ENCODE measurements around the gene HNRNPU. TPM values are rescaled to one million over a fixed set of nuclear protein-coding genes. Genes with fewer than 3 reads are reported as not detected.

The HNRNPU gene
- total and polyA plus RNA-seq, 2 experiments from 2014 or later, result 298 to 316 TPM

DNA sequence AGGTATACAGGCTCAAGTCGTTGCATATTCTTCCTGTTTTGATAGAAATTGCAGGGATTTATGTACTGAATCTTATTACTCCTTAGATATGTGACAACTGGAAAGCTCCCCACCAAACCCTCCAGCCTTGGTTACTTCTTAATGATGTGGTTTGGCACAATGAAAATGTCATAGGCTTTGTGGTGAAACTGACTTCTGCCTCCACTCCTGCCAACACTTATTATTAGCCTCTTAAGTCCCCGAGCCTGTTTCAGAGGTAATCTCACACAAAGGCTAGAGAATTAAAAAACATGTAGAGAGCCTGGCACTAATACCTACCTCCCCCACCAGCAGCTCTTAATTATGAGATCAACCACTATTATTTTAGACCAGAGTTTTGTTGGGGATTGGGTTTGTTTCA lies 24.7 kb downstream of the HNRNPU start:
- Histone ChIP-seq H3K9me2 (replicated peaks; ENCODE audit: insufficient read depth) (no peaks in the 10 kb centered on the region), H4K20me1 (ENCODE audit: insufficient read depth, poor library complexity, severe bottlenecking) (peaks cover 3% of the 10 kb centered on the region), H3K36me3 (replicated peaks; ENCODE audit: insufficient read depth, low read depth) (no peaks in the 10 kb centered on the region), H3K79me2 (peaks cover 74% of the 10 kb centered on the region), H3K4me2 (no peak overlapping the region), H3K27ac (peak overlapping the region; percentile 13), H3K4me1 (ENCODE audit: insufficient read depth) (peaks cover 20% of the 10 kb centered on the region), H3K4me3 (no peak overlapping the region), H2AFZ (no peak overlapping the region), H3K9me3 (ENCODE audit: low read depth) (no peaks in the 10 kb centered on the region), H3K27me3 (no peaks in the 10 kb centered on the region)
- no peak for DNase-seq (ENCODE audit: low spot score)
- TF ChIP-seq, protein P1, sequence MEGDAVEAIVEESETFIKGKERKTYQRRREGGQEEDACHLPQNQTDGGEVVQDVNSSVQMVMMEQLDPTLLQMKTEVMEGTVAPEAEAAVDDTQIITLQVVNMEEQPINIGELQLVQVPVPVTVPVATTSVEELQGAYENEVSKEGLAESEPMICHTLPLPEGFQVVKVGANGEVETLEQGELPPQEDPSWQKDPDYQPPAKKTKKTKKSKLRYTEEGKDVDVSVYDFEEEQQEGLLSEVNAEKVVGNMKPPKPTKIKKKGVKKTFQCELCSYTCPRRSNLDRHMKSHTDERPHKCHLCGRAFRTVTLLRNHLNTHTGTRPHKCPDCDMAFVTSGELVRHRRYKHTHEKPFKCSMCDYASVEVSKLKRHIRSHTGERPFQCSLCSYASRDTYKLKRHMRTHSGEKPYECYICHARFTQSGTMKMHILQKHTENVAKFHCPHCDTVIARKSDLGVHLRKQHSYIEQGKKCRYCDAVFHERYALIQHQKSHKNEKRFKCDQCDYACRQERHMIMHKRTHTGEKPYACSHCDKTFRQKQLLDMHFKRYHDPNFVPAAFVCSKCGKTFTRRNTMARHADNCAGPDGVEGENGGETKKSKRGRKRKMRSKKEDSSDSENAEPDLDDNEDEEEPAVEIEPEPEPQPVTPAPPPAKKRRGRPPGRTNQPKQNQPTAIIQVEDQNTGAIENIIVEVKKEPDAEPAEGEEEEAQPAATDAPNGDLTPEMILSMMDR (IDR thresholded peaks at IDR 0.05; ENCODE audit: poor library complexity), result no peak
- TF ChIP-seq EZH2 (IDR thresholded peaks at IDR 0.05; ENCODE audit: borderline replicate concordance) (no peak), EZH2phosphoT487 (IDR thresholded peaks at IDR 0.05; ENCODE audit: low read depth, severe bottlenecking, unreplicated experiment) (no peak)
- 91% methylated on average over 2 of the region's 2 CpGs for WGBS (ENCODE audit: low lambda C conversion rate, missing lambda C conversion rate)

DNA sequence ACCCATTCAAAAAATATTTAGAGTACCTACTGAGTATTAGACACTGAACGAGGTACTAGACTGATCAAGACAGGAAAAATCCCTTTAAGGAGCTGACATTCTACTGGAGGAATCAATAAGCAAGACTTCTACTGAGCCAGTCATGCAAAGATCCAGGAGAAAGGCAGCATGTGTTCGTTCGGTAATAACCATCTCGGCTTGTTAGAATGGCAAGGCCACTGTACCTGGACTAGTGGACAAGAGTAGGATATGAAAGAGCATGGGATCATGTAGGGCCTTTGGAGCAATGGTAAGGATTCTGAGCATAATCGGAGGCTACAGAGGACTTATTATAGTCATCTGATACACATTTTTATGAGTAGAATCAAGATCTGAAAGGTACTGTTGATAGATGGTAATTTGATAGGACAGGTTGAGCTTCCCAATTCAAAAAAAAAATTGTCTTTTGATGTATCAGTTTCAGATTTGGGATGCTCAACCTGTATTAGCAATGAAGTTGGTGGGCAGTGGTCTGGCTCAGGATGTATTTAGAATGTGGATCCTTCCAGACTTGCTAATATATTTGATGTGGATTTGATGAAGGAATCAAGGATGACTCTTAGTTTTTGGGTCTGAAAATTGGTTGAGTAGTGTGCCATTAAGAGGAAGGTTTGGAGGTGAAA lies 26.6 kb downstream of the HNRNPU start:
- 80% methylated on average over 5 of the region's 5 CpGs for WGBS (ENCODE audit: low lambda C conversion rate, missing lambda C conversion rate)
- H3K4me1 ChIP-seq (ENCODE audit: insufficient read depth), result peaks cover 24% of the 10 kb centered on the region
- H3K27me3 ChIP-seq, result no peaks in the 10 kb centered on the region
- H3K9me3 ChIP-seq (ENCODE audit: low read depth), result no peaks in the 10 kb centered on the region
- no peak overlapping the region for H2AFZ ChIP-seq
- peak overlapping the region; percentile 82 for H3K4me2 ChIP-seq
- no peaks in the 10 kb centered on the region for H3K9me2 ChIP-seq (replicated peaks; ENCODE audit: insufficient read depth)
- peaks cover 61% of the 10 kb centered on the region for H3K79me2 ChIP-seq
- TF ChIP-seq, protein P1 (IDR thresholded peaks at IDR 0.05; ENCODE audit: poor library complexity), result no peak
- TF ChIP-seq EZH2phosphoT487 (IDR thresholded peaks at IDR 0.05; ENCODE audit: low read depth, severe bottlenecking, unreplicated experiment) (no peak), EZH2 (IDR thresholded peaks at IDR 0.05; ENCODE audit: borderline replicate concordance) (no peak)
- no peaks in the 10 kb centered on the region for H3K36me3 ChIP-seq (replicated peaks; ENCODE audit: insufficient read depth, low read depth)
- DNase-seq (ENCODE audit: low spot score), result no peak
- H4K20me1 ChIP-seq (ENCODE audit: insufficient read depth, poor library complexity, severe bottlenecking), result peaks cover 3% of the 10 kb centered on the region
- H3K4me3 ChIP-seq, result no peak overlapping the region
- H3K27ac ChIP-seq, result peak overlapping the region; percentile 99

DNA sequence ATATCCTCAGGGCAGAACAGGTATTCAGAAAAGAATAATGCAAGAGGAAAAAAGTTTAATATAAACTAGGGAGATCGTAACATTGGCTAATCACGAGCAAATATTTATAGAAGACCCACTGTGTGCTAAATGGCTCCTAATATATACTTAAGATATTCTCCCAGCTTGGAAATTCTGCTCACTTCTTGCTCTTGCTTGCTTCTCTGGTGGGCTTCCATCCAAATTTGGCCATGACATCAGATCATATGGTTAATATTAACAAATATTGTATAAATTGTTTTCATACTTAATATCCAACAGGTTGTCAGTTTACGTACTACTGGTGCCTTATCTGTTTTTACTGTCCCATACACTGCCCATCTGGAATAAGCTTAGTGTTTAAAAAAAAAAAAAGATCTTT lies 27.8 kb downstream of the HNRNPU start:
- Histone ChIP-seq H3K79me2 (peaks cover 53% of the 10 kb centered on the region), H3K4me1 (ENCODE audit: insufficient read depth) (peaks cover 15% of the 10 kb centered on the region), H2AFZ (no peak overlapping the region), H3K36me3 (replicated peaks; ENCODE audit: insufficient read depth, low read depth) (no peaks in the 10 kb centered on the region), H4K20me1 (ENCODE audit: insufficient read depth, poor library complexity, severe bottlenecking) (peaks cover 3% of the 10 kb centered on the region), H3K27ac (peak overlapping the region; percentile 99), H3K4me3 (peak overlapping the region; percentile 52), H3K9me3 (ENCODE audit: low read depth) (no peaks in the 10 kb centered on the region), H3K27me3 (no peaks in the 10 kb centered on the region), H3K4me2 (peak overlapping the region; percentile 82), H3K9me2 (replicated peaks; ENCODE audit: insufficient read depth) (no peaks in the 10 kb centered on the region)
- TF ChIP-seq EZH2 (IDR thresholded peaks at IDR 0.05; ENCODE audit: borderline replicate concordance), result no peak
- TF ChIP-seq EZH2phosphoT487 (IDR thresholded peaks at IDR 0.05; ENCODE audit: low read depth, severe bottlenecking, unreplicated experiment), result no peak
- TF ChIP-seq, protein P1 (IDR thresholded peaks at IDR 0.05; ENCODE audit: poor library complexity), result no peak
- 9% methylated on average over 3 of the region's 3 CpGs for WGBS (ENCODE audit: low lambda C conversion rate, missing lambda C conversion rate)
- DNase-seq (ENCODE audit: low spot score), result no peak
